ENCODE measurements around the gene ARHGAP21. TPM values are rescaled to one million over a fixed set of nuclear protein-coding genes. Genes with fewer than 3 reads are reported as not detected.

ARHGAP21 gene
- total and polyA plus RNA-seq, 9 of the 15 experiments (the other 6 are each of a cell fraction or from before 2014, with no cell fraction given) = 13.6 to 145 (median 60.8) TPM

DNA sequence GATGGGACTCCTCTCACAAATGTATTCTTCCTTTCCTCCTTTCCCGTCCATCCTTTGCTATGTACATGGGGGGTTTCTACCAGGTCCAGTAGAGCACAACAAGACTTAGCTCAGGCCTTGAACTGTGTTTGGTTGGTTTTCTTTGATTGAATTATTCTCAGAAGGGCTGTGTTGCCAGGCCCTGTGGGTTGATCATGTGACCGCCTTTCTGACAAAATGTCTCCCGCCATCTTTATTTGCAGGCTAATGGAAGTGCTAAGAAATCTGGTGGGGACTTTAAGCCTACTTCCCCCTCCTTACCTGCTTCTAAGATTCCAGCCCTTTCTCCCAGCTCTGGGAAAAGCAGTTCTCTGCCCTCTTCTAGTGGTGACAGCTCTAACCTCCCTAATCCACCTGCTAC, 178.1 kb downstream of the ARHGAP21 start:
- BruUV-seq (replicated peaks) = no TSS peak
- H2AFZ ChIP-seq (ENCODE audit: low read depth, low read length) = no peak overlapping the region
- ChIA-PET POLR2A (interaction anchor here (0.6 to 0.9 kb wide), 2 partner anchors 14 to 19 kb away, joined by 3 to 4 read pairs; no protein-coding TSS in a partner anchor), CTCF (ENCODE audit: low intra/inter-chr PET ratio) (no interaction called here)
- intact Hi-C loops (cut with micrococcal nuclease) (no loop called here), in situ Hi-C loops (cut with MboI) (no loop called here)
- no peak for ATAC-seq
- H3K27ac ChIP-seq (ENCODE audit: extremely low read depth, low read depth, low read length) = no peak overlapping the region
- no peak overlapping the region for H3K9ac ChIP-seq (ENCODE audit: insufficient read depth in 1 of 2, low read depth in 2 of 2, low read length in 2 of 2)
- FAIRE-seq = no peak
- H3K9me1 ChIP-seq (ENCODE audit: control insufficient read depth, insufficient read depth, low read length) = no peaks in the 10 kb centered on the region
- no peak overlapping the region for H3K4me2 ChIP-seq (ENCODE audit: insufficient read depth, low read length)
- TF ChIP-seq TFE3 (CRISPR knock-in tag; IDR thresholded peaks at IDR 0.05) (peak; percentile 54), PRMT5 (CRISPR knock-in tag; IDR thresholded peaks at IDR 0.05) (no peak), CBX2 (IDR thresholded peaks at IDR 0.05; ENCODE audit: insufficient read depth, low read length, poor library complexity, severe bottlenecking) (peak; percentile 58)
- TF ChIP-seq, protein P1, sequence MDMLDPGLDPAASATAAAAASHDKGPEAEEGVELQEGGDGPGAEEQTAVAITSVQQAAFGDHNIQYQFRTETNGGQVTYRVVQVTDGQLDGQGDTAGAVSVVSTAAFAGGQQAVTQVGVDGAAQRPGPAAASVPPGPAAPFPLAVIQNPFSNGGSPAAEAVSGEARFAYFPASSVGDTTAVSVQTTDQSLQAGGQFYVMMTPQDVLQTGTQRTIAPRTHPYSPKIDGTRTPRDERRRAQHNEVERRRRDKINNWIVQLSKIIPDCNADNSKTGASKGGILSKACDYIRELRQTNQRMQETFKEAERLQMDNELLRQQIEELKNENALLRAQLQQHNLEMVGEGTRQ (CRISPR knock-in tag; IDR thresholded peaks at IDR 0.05) = peak; percentile 21; the same call in 1 of the 2 replicates
- peaks cover 42 to 57% of the 10 kb centered on the region in 2 experiments for H3K27me3 ChIP-seq (ENCODE audit: control insufficient read depth in 2 of 2, insufficient read depth in 2 of 2, low read length in 2 of 2)
- H4K20me1 ChIP-seq (replicated peaks; ENCODE audit: control insufficient read depth, insufficient read depth, low read length) = no peaks in the 10 kb centered on the region
- no peaks in the 10 kb centered on the region for H3K36me3 ChIP-seq (ENCODE audit: control insufficient read depth, insufficient read depth, low read length)
- no peak for DNase-seq (ENCODE audit: extremely low read depth in 1 of 4, low spot score in 3 of 4)
- H3K4me1 ChIP-seq (replicated peaks in 1 of 2; ENCODE audit: control insufficient read depth in 2 of 2, insufficient read depth in 2 of 2, low read length in 2 of 2) = no peaks in the 10 kb centered on the region
- WGBS (ENCODE audit: insufficient coverage, low coverage, missing lambda C conversion rate) = 21% methylated on average over 3 of the region's 3 CpGs
- no peaks in the 10 kb centered on the region for H3K9me3 ChIP-seq (replicated peaks; ENCODE audit: control insufficient read depth, insufficient read depth, low read depth, low read length)
- no peaks in the 10 kb centered on the region for H3K79me2 ChIP-seq (ENCODE audit: control insufficient read depth, insufficient read depth, low read length)
- H3K4me3 ChIP-seq = no peak overlapping the region
